HUES48 (cell line): ENCODE data around the gene PCDH11Y.
"Not testable (repeated sequence)": the region's sequence is repeated elsewhere in the genome, so short reads cannot be mapped to it uniquely, and the experiment has no call there.

Experiments used
- H3K27ac ChIP-seq: one replicate; pipeline ENCODE4 v1.7.0; 2013; ENCODE audit warnings: low read depth, low read length, inconsistent platforms
- H3K27me3 ChIP-seq: 2 replicates; pipeline ENCODE4 v1.6.1; 2013; ENCODE audit warnings: mild to moderate bottlenecking, low read length; ENCODE audit not compliant: control insufficient read depth, insufficient read depth
- H3K36me3 ChIP-seq: 2 replicates; pipeline ENCODE4 v1.6.1; 2013; ENCODE audit warnings: low read length; ENCODE audit not compliant: control insufficient read depth, insufficient read depth
- H3K4me1 ChIP-seq: 2 replicates; pipeline ENCODE4 v1.6.1; 2013; ENCODE audit warnings: mild to moderate bottlenecking, low read length; ENCODE audit not compliant: control insufficient read depth, insufficient read depth
- H3K4me3 ChIP-seq: 2 replicates; pipeline ENCODE4 v1.5.1; 2013; ENCODE audit warnings: mild to moderate bottlenecking, low read depth, low read length
- H3K9ac ChIP-seq: 2 replicates; pipeline ENCODE4 v1.6.1; 2013; ENCODE audit warnings: mild to moderate bottlenecking, low read depth, low read length, moderate library complexity
- H3K9me3 ChIP-seq: 2 replicates; pipeline ENCODE4 v1.6.1; 2013; ENCODE audit warnings: low read length; ENCODE audit not compliant: control insufficient read depth, insufficient read depth

Gene PCDH11Y

GRCh38 chrY:5000057-5000456 lies at the start of gene PCDH11Y:
PCDH11Y (plus strand) TSS chrY:5000296; CDS start chrY:5057100, 56,804 bp downstream.
- not testable (repeated sequence) for H3K9ac ChIP-seq, H3K36me3 ChIP-seq, H3K27me3 ChIP-seq, H3K27ac ChIP-seq, H3K4me3 ChIP-seq, H3K9me3 ChIP-seq, H3K4me1 ChIP-seq

- H3K36me3 ChIP-seq, H3K27me3 ChIP-seq, H3K9ac ChIP-seq, H3K9me3 ChIP-seq, H3K4me3 ChIP-seq, H3K27ac ChIP-seq, H3K4me1 ChIP-seq: not testable (repeated sequence)
These were observed 32.2 kb upstream of the PCDH11Y start for GRCh38 chrY:4967894-4968293.

DNA sequence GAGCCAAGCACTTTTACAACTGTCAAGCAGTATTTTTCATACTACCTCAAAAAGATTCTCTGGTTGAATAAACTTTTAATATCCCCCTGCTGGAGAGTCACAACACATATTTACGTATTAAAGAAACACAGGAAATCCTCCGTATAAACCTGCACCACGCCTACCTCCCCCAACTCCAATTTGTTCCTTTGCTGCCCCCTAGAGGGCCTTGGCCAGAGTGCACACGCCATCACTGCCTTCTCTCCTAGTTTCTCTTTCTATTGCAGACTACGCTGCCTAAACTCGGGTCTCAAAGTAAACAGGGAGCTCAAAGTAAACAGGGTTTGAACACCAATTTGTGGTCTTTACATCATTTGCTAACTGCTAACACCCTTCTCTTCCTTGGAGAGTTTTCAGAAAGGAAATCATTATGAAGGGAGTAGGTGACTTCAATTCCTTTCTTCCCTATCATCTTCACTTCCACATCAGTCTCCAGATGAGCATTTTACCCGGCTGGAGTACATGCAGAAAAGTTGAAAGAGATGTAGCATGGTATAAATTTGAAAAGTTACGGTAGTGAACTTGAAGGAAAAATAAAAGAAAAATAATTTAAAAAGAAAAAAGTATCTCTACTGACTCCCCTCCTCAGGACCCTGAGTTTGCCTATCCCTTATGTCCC lies 8.2 kb upstream of the PCDH11Y start:
- H3K9ac ChIP-seq, H3K27me3 ChIP-seq, H3K27ac ChIP-seq, H3K36me3 ChIP-seq, H3K4me3 ChIP-seq, H3K4me1 ChIP-seq, H3K9me3 ChIP-seq: not testable (repeated sequence)

DNA sequence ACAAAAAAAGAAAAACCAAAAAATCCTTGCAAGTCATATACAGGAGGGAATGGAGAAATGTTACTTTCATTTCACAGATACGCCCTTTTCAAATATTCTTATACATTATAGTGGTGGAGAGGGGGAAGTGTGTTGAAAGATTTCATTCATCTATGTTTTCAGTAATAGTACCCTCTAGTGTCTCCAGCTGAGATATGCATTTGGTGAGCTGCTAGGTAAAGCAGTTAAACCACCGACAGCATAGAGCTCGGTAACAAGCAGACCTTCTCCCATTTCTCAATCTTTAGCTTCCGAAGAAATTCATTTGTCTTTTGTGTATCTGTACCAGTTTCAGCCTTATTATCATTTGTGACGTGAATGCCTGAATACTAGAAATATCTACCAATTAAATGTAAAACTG lies 5.2 kb upstream of the PCDH11Y start:
- H3K27me3 ChIP-seq, H3K27ac ChIP-seq, H3K9ac ChIP-seq, H3K4me3 ChIP-seq, H3K36me3 ChIP-seq, H3K4me1 ChIP-seq, H3K9me3 ChIP-seq: not testable (repeated sequence)

DNA sequence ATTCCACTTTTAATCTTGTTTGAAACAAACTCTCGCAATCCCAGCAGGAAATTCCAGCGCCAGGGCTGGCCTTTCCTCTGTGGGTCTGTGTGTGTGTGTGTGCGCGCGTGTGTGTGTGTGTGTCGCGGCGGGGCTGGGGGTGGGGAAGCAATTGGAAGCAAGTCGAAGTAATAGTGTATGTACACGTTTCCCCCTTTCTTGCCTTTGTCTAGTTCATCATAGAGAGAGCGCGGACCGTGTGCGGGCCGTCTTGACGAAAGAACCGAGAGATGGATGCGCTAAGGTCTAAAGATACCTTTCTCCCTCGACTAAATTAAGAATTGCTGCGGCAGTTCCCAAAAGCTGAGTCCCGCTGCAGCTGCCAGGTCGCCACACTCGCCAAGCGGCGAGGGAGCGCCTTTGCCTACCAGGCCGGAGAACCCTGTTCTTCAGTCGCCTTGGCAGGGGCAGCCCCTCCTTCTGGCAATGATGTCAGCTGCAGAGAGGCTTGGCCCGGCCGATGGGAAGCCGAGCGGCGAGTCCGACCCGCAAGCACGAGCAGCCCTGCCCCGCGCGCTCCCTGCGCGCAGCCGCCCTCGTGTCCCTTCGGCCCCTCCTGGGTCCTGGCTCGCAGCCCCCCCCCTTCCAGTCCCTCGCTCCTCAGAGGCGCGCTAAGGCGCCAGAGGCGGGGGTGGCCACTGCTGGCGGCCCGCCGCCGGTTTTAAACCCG lies 2.5 kb downstream of the PCDH11Y start:
- H3K27ac ChIP-seq, H3K27me3 ChIP-seq, H3K36me3 ChIP-seq, H3K9ac ChIP-seq, H3K4me3 ChIP-seq, H3K4me1 ChIP-seq, H3K9me3 ChIP-seq: not testable (repeated sequence)

DNA sequence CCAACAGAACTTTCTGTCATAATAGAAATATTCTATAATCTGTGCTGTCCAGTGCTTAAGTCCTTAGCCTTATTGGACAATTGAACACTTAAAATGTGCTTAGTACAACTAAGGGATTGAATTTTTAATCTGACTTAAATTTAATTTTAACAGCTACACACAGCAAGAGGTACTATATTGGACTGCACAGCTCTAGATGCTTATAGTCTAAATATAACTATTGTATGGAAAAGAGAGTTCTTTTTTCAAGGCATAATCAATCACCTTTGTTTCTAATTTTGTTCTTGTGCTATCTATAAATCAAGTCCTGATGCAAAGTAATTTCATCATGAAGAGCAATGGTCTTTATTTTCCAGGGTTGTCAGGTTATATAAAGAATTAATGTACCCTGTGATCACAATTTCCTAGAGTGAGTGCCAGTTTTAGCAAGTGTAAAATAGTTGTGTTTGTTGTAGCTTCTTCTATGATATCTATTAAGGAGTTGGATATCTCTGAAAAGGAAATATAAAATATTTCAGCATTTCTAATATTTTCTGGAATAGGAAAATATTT lies 39.0 kb downstream of the PCDH11Y start:
- H3K4me3 ChIP-seq, H3K27me3 ChIP-seq, H3K36me3 ChIP-seq, H3K9me3 ChIP-seq, H3K27ac ChIP-seq, H3K4me1 ChIP-seq, H3K9ac ChIP-seq: not testable (repeated sequence)

- not testable (repeated sequence) for H3K27ac ChIP-seq, H3K36me3 ChIP-seq, H3K9me3 ChIP-seq, H3K27me3 ChIP-seq, H3K4me3 ChIP-seq, H3K9ac ChIP-seq, H3K4me1 ChIP-seq
These were observed 82.9 kb downstream of the PCDH11Y start for GRCh38 chrY:5083017-5083416.

DNA sequence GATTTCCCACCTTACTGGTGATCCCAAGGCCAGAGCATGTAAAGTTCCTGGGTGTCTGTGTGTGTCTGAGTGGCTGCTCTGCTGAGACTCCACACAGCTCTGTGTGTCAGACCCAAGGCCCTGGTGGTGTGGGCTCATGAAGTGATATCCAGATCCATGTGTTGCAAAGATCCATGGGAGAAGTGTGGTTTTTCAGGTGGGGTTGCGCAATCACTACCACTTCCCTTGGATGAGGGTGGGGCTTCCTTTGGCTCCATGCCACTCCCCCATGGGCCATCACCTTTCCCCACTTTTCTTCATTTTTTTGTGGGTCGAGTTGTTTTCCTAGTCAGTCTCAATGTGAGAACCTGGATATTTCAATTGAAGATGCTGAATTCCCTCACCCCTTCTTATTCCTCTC lies 182.9 kb downstream of the PCDH11Y start:
- H3K27ac ChIP-seq, H3K4me1 ChIP-seq, H3K9me3 ChIP-seq, H3K4me3 ChIP-seq, H3K27me3 ChIP-seq, H3K36me3 ChIP-seq, H3K9ac ChIP-seq: not testable (repeated sequence)

DNA sequence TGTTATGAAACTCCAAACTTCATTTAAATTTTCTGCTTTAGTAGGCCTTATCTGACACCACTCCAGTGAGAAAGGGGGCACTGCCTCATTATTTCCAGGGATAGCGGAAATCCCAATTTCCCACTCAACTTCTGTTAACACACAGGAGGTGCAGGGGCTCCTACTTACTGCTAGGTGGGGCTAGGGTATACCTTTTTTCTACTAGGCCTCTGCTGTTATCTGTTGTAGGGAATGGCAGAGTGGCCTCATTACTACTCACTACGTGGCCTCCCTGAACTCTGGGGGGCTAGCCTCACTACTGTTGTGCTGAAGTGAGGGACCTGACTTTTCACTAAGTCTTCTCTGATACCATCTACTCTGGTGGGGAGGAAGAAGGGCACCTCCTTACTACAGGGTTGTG lies 215.0 kb downstream of the PCDH11Y start:
- not testable (repeated sequence) for H3K36me3 ChIP-seq, H3K9ac ChIP-seq, H3K9me3 ChIP-seq, H3K27me3 ChIP-seq, H3K4me3 ChIP-seq, H3K27ac ChIP-seq, H3K4me1 ChIP-seq

GRCh38 chrY:5324931-5325330 lies 324.8 kb downstream of the PCDH11Y start:
- not testable (repeated sequence) for H3K27ac ChIP-seq, H3K36me3 ChIP-seq, H3K9ac ChIP-seq, H3K4me3 ChIP-seq, H3K9me3 ChIP-seq, H3K4me1 ChIP-seq, H3K27me3 ChIP-seq

DNA sequence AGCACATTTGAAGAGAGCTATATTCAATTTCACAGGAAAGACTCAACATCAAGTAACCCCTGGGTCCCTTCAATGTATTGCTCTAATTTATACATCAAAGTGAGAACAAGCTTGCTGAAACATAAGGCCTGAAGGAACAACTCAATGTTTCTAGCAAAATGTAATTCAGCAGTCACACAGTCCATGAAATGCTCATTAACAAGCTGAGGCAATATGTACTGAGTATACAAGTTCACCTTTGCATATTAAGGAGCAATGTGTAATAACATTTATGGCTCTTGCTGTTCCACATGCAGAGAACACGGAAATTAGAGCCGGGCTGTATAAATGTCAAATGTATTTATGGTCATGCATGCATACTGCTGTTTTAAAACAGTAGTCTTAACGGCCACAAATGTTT lies 342.1 kb downstream of the PCDH11Y start:
- not testable (repeated sequence) for H3K9ac ChIP-seq, H3K36me3 ChIP-seq, H3K27ac ChIP-seq, H3K9me3 ChIP-seq, H3K4me1 ChIP-seq, H3K27me3 ChIP-seq, H3K4me3 ChIP-seq
